Dermis blood vessel endothelial cell (primary cell): ENCODE data around the gene CAPN2. TPM values are rescaled to one million over a fixed set of nuclear protein-coding genes. Genes with fewer than 3 reads are reported as not detected.
A peak's percentile ranks its signal among the peaks of the same experiment; 100 is the strongest.

ENCODE experiments used
- DNase-seq: peaks from one replicate; pipeline ENCODE4 v3.0.0; 2010
- total RNA-seq: library from RNA; depleted of rRNA; stranded (reverse); fragments of >200 nt; gene quantifications from 2 replicates; pipeline ENCODE4 v1.2.3, GENCODE V29; 2014

Gene CAPN2
- total RNA-seq = 159 and 248 TPM in 2 replicates

GRCh38 chr1:223712194-223712849, at the start of gene CAPN2:
CAPN2 (plus strand) TSS chr1:223712539; CDS start chr1:223712641, 102 bp downstream.
- peak; percentile 90 for DNase-seq

- DNase-seq = no peak
Observed at GRCh38 chr1:223662943-223663342, 49.4 kb upstream of the CAPN2 start.

GRCh38 chr1:223664106-223664505, 48.2 kb upstream of the CAPN2 start:
- no peak for DNase-seq

- DNase-seq = peak; percentile 10
Observed at GRCh38 chr1:223665592-223666312, 46.6 kb upstream of the CAPN2 start, which contains the start of gene CAPN8. CAPN8 (minus strand) TSS chr1:223665701; CDS start chr1:223665646, 55 bp downstream.

- DNase-seq = no peak
Observed at GRCh38 chr1:223667484-223668182, 44.7 kb upstream of the CAPN2 start.

- DNase-seq = no peak
Observed at GRCh38 chr1:223669003-223669795, 43.1 kb upstream of the CAPN2 start.

DNA sequence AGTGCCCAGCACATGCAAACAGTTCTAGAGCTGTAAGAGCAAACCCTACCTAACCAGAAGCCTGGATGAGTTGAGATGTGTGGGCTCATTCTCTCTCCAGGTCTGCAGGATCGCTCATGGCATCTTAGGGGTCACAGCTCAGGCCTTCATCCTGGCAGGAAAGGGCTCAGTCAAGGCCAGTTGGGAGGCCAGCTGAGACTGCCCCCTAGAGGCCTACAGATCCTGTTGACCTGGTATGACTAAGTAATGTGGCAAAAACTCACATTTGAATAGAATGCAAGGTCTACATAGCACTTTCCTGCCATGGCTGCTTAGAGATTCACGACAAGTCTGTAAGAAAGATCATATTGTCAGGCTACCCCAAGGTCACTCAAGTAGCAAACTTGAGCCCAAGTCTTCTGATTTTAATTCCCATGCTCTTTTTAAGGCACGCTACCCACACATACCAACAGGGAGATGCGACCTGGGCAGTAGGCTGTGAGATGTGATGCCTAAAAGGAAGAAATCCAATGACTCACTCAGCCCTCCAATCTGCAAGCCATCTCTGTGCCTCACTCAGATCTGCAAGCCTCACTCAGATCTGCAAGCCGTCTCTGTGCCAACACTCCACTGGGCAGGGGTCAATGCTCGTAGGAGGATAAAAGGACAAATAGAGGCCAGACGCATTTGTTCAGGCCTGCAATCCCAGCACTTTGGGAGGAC, 41.7 kb upstream of the CAPN2 start:
- DNase-seq = peak; percentile 60

DNA sequence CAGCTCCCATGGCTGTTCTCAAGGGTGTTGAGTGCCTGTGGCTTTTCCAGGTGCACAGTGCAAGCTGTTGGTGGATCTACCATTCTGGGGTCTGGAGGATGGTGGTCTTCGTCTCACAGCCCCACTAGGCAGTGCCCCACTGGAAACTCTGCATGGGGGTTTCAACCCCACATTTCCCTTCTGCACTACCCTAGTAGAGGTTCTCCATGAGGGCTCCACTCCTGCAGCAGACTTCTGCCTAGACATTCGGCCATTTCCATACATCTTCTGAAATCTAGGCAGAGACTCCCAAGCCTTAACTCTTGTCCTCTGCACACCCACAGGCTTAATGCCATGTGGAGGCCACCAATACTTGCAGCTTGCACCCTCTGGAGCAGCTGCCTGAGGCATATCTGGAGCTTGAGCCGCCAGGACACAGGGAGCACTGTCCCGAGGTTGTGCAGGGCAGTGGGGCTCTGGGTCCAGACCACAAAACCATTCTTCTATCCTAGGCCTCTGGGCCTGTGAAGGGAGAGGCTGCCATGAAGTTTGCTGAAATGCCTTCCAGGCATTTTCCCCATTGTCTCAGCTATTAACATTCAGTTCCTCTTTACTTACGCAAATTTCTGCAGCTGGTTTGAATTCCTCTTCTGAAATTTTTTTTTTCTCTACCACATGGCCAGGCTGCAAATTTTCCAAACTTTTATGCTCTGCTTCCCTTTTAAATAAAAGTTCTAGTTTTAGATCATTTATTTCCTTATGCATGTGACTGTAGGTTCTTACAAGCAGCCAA, 38.0 kb upstream of the CAPN2 start:
- no peak for DNase-seq

DNA sequence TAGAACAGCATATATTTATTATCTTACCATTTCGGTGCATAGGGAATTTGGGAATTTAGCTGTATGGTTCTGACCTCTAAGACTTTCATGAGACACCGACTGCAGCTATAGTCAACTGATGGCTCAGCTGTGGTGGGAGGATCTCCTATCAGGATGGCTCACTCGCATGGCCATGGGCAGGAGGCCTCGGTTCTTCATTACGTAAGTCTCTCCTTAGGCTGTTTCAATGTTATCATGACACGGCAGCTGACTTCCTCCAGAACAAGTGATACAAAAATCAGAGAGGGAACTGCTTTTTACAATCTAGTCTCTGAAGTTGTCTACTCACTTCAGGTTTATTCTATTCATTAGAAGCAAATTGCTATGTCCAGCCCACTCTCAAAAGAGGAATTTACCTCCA, 33.5 kb upstream of the CAPN2 start:
- no peak for DNase-seq

GRCh38 chr1:223680188-223680587, 32.2 kb upstream of the CAPN2 start:
- no peak for DNase-seq

DNA sequence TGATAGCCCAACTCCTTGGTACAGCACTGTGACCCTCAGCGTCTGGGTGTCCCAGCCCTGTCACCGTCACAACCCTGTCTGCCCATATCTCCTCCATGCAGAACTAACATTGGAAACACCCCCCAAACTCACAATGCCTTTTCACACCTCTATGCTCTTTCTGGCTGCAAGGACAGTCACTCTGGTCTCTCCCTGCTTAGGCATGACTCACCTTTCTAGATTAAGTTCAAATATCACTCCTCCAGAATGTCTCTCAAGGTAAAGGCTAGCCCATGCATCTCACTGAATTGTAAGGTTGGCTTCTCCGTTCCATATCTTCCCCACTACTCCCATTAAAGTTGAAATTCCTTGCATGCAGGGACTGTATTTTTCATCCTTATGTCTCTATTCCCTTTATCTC, 29.8 kb upstream of the CAPN2 start:
- DNase-seq = no peak

DNA sequence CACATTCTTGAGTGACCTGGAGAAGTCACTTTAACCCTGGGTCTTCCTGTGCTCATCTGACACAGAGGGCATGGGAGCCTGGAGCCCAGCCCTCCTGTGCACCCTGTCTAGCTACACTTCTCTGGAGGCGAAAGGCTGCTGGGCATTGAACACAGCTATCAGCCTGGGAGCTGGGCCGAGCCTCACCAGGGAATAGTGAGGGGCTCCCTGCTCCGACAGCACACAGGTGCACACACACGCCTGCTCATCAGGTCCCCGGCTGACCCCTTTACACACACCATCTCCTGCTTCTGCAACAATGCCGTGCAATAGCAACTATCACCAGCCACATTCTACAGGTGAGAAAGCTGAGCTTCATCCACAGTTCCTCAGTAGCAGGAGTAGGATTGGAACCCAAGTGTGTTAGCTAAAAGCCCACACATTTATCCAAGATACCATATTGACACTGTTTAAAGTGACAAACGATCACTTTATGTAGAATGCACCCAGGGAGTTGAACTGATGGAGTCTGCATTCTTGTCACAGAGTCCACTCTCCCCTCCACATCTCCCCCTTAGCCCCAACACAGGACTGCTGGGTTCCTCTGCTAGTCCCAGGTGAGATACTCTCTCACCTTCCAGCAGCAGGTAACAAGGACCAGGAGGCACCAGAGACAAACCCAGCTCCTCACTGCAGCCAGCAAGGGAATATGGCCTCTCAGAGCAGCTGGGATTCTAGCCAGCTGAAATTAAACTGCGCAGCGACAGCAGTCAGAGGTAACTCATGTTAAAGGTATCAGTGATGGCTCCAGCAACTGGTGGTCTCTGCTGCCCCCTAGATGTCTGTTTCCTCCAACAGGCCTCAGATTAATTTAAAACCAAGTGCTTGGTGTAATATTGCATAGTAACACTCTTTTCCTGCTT, 28.5 kb upstream of the CAPN2 start:
- peak; percentile 73 for DNase-seq

DNA sequence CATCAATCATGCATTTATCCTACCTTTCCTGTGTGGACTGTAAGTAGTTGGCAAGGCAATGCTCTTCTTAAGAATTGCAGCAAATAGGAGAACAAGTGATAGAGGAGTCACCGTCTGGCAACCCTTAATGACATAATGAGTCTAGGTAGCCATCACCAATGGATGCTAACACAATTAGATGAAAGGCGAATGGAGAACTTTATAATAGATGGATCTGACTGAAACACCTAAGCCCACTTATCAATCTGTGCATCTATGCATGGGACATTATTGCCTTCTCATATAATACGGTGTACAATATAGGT, 27.9 kb upstream of the CAPN2 start:
- no peak for DNase-seq

- DNase-seq = no peak
Observed at GRCh38 chr1:223691121-223691520, 21.2 kb upstream of the CAPN2 start.

- no peak for DNase-seq
Observed at GRCh38 chr1:223695014-223695548, 17.3 kb upstream of the CAPN2 start.

- no peak for DNase-seq
Observed at GRCh38 chr1:223695941-223696340, 16.4 kb upstream of the CAPN2 start.

GRCh38 chr1:223700388-223700918, 11.9 kb upstream of the CAPN2 start:
- DNase-seq = no peak

DNA sequence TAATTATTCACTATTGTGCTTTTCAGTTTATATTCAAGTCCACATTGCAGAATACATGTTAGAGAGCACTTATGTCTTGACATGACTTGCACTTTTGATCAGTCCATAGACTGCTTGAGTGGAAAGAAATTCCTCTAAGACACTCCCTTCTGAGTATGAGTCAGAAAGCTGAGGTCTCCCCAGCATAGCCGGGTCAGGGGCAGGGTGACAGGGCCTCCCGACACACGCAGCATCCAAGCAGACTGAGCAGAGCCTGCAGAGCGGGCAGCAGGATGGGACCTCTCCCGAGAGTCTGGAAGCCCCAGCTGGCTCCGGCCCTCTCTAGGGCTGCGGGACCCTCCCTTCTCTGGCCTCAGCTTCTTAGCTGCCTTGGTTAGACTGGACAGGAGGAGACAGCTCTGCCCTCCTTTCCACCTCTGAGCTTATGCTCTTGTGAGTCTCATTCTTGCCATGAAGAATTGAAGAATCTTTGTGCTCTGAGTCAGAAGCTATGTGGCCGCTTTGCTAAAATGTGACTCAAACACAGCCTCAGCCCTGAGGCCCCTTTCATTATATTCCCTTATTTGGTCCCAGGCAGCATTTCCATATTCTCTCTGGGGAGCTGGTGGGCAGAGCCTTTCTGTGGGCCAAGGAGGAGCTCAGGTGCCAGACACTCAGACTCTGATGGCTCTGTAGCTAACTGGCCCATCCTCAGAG, 11.2 kb upstream of the CAPN2 start:
- DNase-seq = peak; percentile 77
